22Rv1 (cell line): Measurements from ENCODE around the gene PACSIN3.

Experiments used
- H3K27ac ChIP-seq: fragments of 450-650 bp; 2 replicates; pipeline ENCODE4 v1.5.1; 2017
- ZFX ChIP-seq: fragments of 450-650 bp; IDR thresholded peaks from 2 replicates; pipeline ENCODE4 v1.6.1; 2017; ENCODE audit warnings: antibody characterized with exemption, borderline replicate concordance
- TF ChIP-seq, protein P1 (sequence below): fragments of 450-650 bp; IDR thresholded peaks from 2 replicates; pipeline ENCODE4 v1.5.1; 2017; ENCODE audit warnings: mild to moderate bottlenecking

PACSIN3 gene

DNA sequence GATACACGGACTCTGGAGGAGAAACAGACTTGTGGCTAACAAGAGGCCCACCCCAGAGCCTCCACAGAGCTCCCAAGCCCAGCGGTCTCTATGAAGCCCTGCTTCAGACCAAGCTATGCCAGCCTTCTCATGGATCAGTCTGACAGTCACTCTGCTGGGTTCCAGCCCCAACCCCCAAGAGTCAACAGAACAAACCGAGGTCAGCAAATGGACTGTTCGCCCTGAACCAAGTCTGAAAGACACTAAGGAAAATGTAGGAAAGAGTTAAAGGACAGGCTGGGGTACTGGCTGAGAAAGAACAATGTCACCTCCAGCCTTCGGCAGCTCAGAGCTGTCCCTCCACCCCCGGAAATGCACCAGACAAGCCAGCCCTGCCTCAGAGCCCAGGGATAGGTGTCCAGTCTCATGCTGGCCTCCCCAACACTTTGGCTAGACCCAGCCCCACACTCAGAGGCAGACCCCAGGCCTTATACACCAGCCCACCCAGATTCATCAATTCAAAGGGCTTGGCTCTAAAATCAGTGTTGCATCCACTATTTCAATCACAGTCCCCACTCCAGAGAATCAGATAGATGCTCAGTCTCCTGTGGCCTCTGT is 13.4 kb downstream of the PACSIN3 start:
- TF ChIP-seq, protein P1, sequence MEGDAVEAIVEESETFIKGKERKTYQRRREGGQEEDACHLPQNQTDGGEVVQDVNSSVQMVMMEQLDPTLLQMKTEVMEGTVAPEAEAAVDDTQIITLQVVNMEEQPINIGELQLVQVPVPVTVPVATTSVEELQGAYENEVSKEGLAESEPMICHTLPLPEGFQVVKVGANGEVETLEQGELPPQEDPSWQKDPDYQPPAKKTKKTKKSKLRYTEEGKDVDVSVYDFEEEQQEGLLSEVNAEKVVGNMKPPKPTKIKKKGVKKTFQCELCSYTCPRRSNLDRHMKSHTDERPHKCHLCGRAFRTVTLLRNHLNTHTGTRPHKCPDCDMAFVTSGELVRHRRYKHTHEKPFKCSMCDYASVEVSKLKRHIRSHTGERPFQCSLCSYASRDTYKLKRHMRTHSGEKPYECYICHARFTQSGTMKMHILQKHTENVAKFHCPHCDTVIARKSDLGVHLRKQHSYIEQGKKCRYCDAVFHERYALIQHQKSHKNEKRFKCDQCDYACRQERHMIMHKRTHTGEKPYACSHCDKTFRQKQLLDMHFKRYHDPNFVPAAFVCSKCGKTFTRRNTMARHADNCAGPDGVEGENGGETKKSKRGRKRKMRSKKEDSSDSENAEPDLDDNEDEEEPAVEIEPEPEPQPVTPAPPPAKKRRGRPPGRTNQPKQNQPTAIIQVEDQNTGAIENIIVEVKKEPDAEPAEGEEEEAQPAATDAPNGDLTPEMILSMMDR = no peak
- no peak for TF ChIP-seq ZFX
- H3K27ac ChIP-seq = no peak overlapping the region

DNA sequence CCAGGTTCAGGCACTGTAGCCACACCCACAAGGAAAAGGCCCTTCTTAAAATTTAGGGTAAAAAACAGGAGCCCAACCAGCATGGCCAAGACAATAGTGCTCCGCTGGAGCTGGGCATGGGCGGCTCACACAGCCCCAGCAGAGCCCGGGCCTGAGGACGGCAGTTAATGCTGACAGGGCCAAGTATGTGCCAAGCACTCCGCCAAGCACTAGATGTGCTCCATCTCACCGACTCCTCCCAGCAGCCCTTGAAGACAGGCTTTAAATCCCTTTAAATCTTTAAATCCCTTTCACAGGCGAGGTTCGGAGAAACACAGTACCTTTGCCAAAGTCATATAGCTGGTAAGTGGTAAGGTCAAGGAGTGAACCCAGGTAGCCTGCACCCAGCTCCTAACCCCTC is 14.4 kb downstream of the PACSIN3 start:
- TF ChIP-seq, protein P1 = no peak
- no peak for TF ChIP-seq ZFX
- no peak overlapping the region for H3K27ac ChIP-seq

DNA sequence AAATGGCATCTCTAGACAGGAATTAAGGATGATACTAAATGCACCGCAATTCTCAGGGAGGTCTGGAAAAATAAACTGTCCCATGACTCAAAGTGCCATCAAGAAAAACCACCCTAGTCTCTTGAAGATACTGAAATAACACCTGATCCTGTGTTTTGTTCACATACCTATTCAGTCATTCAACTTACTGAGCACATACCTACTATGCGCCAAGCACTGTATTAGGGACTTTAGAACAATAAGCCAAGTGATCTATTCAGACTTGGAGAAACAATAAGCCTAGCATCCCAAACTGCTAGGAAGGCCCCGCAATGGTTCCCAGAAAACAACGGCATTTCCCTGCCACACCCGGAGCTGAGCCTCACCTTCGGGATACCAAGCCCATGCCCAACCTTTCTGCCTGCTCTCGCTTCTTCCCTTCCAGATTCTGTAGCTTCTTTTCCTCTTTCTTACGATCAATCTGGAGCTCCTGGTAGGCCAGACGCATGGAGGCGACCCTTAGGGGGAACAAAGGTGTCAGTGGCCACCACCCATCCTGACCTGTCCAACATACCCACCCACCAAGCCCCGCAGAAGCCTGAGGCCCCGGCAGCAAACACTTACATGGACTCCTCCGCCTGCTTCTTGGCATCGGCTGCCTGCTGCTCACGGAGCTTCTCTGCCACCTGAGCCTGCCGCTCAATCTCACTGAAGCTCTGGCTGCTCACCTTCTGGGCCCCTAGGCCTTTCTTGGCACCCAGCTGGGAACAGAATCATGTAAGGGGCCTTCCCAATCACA is 15.0 kb downstream of the PACSIN3 start:
- TF ChIP-seq, protein P1 = no peak
- no peak for TF ChIP-seq ZFX
- no peak overlapping the region for H3K27ac ChIP-seq

DNA sequence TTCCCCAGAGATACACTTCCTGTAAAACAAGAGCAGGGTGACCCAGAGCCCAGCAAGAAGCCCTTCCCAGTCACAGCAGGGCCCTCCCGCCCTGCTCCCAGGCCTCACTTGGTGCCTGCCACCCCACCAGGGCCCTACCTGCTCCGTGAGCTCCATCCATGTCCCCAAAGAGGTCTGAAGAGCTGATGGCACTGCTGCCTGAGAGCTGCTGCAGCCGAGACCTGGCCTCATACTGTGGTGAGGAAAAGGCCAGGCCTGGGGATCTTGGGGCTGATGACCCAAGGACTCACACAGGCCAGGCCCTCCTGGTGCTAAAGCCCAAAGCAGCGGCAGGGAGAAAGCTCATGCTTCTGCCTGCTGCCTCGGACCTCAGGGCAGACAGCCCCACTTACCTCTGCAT is 19.9 kb downstream of the PACSIN3 start:
- TF ChIP-seq ZFX = no peak
- TF ChIP-seq, protein P1 = no peak
- no peak overlapping the region for H3K27ac ChIP-seq

DNA sequence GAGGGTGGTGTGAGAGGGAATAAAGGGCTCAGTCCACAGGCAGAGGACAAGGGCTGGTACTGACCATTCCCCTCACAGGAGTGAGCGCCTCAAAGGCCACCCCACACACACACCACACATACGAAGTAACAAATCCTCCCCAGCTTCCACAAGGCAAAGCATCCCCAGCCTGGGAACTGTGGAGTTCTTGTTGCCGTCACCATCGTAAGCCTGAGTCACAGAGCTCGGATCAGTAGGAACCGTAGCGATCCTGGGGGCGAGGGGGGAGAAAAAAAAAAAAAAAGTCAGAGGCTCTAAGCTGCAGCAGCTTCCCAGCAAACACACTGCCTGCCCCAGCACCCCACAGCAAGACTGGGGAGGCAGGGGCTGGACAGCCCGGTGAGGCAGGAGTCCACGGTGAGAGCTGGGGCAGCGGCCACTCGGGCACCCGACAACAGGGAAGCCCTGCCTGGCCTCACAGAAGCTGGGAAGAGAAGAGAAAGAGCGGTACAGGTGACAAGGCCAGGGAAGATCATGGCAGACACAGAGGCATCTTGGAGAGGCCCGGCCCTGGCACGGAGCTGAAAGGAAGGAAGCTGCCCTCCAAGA is 20.9 kb downstream of the PACSIN3 start:
- TF ChIP-seq, protein P1 = no peak
- no peak for TF ChIP-seq ZFX
- no peak overlapping the region for H3K27ac ChIP-seq

DNA sequence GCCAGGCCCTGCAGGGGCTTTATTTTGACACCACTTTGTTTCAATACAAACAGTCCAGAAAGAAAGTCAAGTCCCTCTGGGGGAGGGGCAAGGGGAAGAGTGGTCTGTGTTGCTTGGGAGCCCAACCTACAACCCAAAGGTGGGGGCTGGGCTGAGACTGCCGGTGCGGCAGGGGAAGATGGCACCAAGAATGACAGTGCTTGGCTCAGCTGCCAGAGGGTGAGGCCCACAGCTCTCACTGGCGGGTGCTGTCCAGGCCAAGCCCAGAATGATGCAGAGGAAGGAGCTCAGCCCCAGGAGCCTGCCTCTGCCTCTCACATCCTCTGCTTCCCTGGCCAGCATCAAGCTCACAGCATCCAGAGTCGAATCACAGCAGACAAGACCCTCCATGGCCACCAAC is 21.9 kb downstream of the PACSIN3 start:
- no peak overlapping the region for H3K27ac ChIP-seq
- TF ChIP-seq, protein P1 = no peak
- no peak for TF ChIP-seq ZFX

DNA sequence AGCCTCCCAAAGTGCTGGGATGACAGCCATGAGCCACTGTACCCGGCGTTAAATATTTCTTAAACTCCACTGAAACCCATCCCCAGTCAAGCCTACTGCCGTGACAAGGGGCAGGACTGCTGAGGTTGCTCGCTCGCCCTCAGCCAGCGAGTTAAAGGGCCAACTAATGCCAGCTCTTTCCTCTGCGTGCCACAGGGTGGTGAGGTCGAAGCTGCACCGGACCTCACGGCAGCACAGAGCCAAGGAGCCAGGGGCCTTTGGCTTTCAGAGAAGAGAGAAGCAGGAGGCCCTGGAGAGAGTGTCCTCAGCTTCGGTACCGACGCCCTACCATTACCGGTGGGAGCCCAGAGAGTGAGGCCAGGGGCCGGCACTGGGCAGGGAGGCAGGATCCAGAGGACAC is 22.3 kb downstream of the PACSIN3 start:
- no peak for TF ChIP-seq ZFX
- TF ChIP-seq, protein P1 = no peak
- H3K27ac ChIP-seq = no peak overlapping the region
